HG03521 (cell line): ENCODE measurements around the gene NCOR2.

Experiments used
- ATAC-seq: cut with Tn5 transposase; IDR thresholded peaks from one replicate; pipeline ENCODE4 v1.9.1; 2021; ENCODE audit warnings: mild to moderate bottlenecking, moderate library complexity; ENCODE audit not compliant: unreplicated experiment

NCOR2 gene

DNA sequence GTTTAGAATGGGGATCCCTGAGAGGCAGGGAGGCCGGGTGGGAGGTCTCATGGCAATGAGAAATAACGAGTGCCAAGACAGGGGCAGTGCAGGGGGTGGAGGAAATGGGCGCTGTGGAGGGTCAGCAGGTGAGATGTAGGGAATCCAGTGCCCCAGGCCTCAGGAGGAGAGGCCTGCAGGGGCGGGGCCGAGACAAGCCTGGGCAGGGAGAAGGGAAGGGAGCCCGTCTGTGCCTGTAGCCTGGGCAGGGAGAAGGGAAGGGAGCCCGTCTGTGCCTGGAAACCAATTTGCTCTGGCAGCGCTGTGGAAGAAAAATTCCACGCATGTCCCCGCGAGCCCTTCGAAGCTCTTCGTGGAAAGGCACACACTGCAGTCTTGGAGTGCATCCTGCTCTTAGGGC lies 10.6 kb upstream of the NCOR2 start:
- no peak for ATAC-seq

DNA sequence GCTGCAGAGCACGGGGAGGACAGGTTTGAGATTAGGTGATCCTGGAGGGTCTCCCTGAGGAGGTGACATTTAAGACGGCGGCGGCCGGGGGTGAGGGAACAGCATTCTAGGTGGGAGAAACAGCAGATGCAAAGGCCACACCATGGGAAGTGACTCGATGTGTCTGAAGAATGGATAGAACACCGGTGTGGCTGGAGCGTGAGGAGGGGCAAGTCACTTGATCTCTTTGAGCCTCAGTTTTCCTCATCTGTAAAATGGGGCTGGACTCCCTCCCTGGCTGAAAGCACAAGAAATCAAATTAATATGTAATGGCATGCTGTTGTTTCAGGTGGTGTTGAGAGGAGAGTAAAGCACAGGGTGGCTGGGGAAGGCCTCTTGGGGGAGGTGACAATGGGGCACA lies 10.0 kb upstream of the NCOR2 start:
- no peak for ATAC-seq

- ATAC-seq, result no peak
Measured at GRCh38 chr12:124576061-124576650, 8.7 kb upstream of the NCOR2 start.

DNA sequence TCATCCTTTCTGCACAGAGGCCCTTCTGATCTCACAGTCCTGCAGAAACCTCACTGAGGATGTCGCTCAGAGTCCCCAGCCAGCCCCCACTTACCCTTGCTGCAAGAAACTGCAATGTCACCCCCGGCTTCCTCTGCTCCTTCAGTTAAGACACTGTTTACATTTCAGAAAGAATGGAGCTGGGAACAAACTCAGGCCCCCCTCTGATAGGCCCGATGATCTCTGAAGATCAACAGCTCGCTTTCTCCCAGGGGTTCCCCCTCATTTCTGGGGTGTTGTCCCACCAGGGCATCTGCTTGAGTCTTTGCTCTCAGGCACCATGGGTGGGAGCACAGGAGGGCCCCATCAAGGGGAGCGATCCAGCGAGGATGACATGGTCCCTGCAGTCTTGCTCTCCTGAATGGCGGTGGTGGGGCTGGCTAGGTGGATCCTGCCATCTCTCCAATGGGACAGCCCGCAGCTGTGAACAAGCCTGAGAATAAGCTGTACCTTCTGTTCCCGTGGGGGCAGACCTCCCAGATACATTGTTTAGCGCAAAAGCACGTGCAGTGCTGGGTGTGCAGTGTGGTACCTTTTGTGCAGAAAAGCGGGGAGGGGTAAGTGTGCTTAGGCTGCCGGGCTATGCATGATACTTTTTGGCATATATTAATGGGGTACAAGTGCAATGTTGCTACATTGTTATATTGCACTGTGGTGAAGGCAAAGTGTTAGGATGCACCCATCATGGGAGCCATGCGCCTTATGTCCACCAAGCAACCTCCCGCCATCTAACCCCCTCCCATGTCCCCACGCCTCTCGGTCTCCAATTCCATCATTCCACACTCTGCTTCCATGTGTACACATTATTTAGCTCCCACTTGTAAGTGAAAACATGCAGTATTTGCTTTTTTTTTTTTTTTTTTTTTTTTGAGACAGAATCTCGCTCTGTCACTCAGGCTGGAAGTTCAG lies 6.7 kb upstream of the NCOR2 start:
- ATAC-seq, result no peak

DNA sequence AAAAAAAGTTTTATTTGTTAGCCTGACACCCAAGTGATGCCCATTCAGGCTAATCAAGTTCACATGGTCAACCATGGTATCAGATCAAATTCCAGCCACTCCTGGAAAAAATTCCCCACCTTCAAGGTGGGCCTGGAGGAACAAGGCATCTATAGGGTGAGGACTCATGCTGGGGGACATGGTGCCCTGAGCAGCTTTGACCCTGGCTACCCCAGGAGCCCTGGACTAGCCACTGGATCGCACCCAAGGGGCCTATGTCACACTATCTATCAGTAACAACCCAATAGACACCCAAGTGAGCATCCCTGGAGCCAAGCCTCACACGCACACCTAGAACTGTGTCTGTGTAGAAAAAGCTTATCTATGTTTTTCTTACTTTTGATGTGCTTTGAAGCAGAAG lies 4.1 kb upstream of the NCOR2 start:
- ATAC-seq, result no peak

- no peak for ATAC-seq
Measured at GRCh38 chr12:124570810-124571209, 3.4 kb upstream of the NCOR2 start.

GRCh38 chr12:124569375-124570148 lies 2.1 kb upstream of the NCOR2 start:
- ATAC-seq, result no peak

DNA sequence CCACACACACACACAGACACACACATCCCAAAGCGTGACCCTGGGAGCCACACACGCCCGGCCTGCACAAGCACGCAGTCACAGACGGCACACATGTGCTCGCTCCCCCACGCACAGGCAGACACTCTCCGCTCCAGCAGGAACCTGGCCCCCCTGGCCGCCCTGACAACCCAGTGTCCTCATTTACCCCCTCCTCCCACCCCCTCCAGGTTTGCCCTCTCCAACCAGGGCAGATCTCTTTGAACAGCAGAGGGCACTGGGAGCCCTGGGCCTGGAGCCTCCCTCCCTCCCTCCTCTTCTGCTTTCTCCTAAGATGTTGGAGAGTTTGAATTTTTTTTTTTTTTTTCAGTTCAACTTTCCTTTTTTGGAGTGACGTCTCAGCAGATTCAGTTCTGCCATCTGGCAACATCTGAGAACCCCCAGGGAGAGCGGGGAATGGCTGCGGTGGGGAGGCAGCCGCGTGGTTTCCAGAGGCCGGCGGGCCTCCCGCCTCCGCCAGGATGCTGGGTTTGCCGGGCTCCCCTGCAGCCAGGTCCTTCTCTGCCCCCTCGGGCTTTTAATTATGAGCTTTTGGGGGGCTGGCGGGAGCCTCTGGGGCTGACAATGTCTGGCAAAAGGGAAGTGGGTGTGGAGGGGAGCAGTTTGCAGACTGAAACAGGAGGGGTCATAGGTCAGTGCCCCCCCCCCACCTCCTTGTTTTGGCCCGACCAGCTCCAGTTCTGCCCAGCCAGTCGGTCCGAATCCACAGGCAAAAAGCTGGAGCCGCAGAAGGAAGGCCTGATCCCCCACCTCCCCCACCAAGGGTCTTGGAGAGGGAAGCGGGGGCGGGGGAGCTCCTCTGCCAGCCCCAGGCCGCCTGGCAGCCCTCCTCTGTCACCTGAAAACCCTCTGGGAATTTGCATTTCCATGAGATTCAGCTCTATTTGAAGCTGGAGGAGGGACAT lies 1.3 kb upstream of the NCOR2 start:
- ATAC-seq, result no peak

DNA sequence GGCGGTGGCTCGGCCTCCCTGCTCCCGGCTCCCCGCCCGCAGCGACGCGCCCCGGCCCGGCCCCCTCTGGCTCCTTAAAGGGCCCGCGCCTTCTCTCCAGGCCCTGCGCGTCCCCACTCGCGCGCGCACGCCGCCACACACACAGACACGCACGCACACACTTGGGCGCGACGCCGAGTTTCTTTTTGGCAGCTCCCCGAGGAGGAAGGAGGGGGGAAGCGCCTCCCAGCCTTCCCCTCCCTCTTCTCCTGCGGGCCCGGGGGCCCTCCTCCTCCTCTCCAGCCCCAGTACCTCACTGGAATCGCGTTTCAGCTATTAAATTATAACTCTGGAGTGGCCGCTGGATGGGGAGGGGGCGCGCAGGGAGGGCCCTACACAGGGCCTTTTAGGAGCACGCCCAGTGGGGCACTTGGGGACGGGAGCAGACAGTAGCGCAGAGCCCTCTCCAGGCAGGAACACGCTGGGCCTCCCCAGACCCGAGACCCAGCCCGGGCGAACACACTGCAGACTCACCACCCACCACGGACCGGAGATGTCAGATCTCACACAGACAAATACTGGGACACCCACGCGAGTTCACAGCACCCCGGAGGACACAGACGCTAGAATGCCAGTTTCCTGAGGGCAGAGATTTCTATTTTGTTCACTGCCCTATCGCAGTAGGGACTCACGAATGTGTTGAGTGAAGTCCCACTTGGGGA lies 411 bp upstream of the NCOR2 start:
- peak; percentile 48 for ATAC-seq

GRCh38 chr12:124566161-124566996 lies 1.0 kb downstream of the NCOR2 start:
- ATAC-seq, result peak; percentile 36

- ATAC-seq, result no peak
Measured at GRCh38 chr12:124565656-124566160, 1.7 kb downstream of the NCOR2 start.

GRCh38 chr12:124564971-124565491 lies 2.4 kb downstream of the NCOR2 start:
- no peak for ATAC-seq

GRCh38 chr12:124564232-124564958 lies 3.0 kb downstream of the NCOR2 start:
- no peak for ATAC-seq

DNA sequence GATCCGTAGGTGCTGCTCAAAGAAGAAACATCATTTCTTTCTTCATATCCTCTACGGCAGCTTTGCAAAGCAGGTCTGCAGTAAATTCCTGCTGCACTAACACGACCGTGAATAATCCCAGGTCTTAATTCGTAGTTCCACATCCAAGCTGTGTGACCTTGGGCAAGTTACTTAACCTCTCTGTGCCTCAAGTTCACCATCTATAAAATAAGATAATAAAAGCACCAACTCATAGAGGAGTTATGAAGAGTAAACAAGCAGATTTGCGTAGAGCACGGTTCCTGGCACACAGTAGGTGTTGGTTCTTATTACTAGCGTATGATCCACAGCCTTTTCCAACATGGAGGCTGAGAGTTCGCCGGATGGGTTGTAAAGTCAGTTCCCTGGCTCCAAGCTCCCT lies 3.6 kb downstream of the NCOR2 start:
- no peak for ATAC-seq

DNA sequence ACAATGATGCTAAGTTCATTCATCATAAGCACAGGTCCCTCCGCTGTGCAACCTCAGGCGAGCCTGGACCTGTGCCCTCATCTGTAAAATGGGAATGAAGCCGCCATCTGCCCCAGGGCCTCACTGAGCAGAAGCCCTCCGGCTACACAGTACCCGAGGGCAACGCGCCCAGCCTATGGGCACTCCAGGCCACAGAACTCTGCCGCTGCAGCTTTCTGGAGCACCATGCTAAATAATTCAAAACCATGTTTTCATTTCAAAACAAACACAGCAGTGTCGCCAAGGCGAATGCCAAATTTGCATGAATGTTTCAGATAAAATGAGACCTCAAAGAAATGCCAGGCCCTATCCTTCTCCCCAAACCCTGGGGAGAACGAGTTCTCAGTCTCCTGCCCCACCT lies 4.0 kb downstream of the NCOR2 start:
- ATAC-seq, result no peak

GRCh38 chr12:124562796-124563181 lies 4.6 kb downstream of the NCOR2 start:
- no peak for ATAC-seq

GRCh38 chr12:124562018-124562795 lies 5.2 kb downstream of the NCOR2 start:
- no peak for ATAC-seq
